ENCODE results near the gene BEGAIN.

Gene BEGAIN

GRCh38 chr14:100587086-100587762 lies at the start of gene BEGAIN:
Gene BEGAIN, minus strand, starts transcription at chr14:100587417. Its CDS starts 127 bp downstream, at chr14:100587290.
- no peak for TF ChIP-seq CTCF (IDR thresholded peaks at IDR 0.05; ENCODE audit: extremely low read depth, missing control alignments)
- peak; percentile 63 for DNase-seq (ENCODE audit: low spot score)

- no peak for DNase-seq (ENCODE audit: low spot score)
- no peak for TF ChIP-seq CTCF (IDR thresholded peaks at IDR 0.05; ENCODE audit: extremely low read depth, missing control alignments)
Measured at GRCh38 chr14:100636559-100636958, 49.3 kb upstream of the BEGAIN start.

- no peak for TF ChIP-seq CTCF (IDR thresholded peaks at IDR 0.05; ENCODE audit: extremely low read depth, missing control alignments)
- DNase-seq (ENCODE audit: low spot score), result no peak
Measured at GRCh38 chr14:100634026-100634425, 46.8 kb upstream of the BEGAIN start.

- no peak for TF ChIP-seq CTCF (IDR thresholded peaks at IDR 0.05; ENCODE audit: extremely low read depth, missing control alignments)
- DNase-seq (ENCODE audit: low spot score), result no peak
Measured at GRCh38 chr14:100633406-100633805, 46.2 kb upstream of the BEGAIN start.

GRCh38 chr14:100629696-100630095 lies 42.5 kb upstream of the BEGAIN start:
- no peak for DNase-seq (ENCODE audit: low spot score)
- no peak for TF ChIP-seq CTCF (IDR thresholded peaks at IDR 0.05; ENCODE audit: extremely low read depth, missing control alignments)

- no peak for DNase-seq (ENCODE audit: low spot score)
- no peak for TF ChIP-seq CTCF (IDR thresholded peaks at IDR 0.05; ENCODE audit: extremely low read depth, missing control alignments)
Measured at GRCh38 chr14:100629098-100629497, 41.9 kb upstream of the BEGAIN start.

GRCh38 chr14:100628225-100628624 lies 41.0 kb upstream of the BEGAIN start:
- no peak for TF ChIP-seq CTCF (IDR thresholded peaks at IDR 0.05; ENCODE audit: extremely low read depth, missing control alignments)
- DNase-seq (ENCODE audit: low spot score), result no peak
